ENCODE measurements around the gene WDR93. TPM values are rescaled to one million over a fixed set of nuclear protein-coding genes. Genes with fewer than 3 reads are reported as not detected.

The WDR93 gene
- total and polyA plus RNA-seq, 4 donors, result 0.69 to 3.9 (median 1.5) TPM

GRCh38 chr15:89790206-89790605 is 99.6 kb downstream of the WDR93 start:
- Histone ChIP-seq H3K27me3 (ENCODE audit: control insufficient read depth, insufficient read depth, low read length) (no peaks in the 10 kb centered on the region), H3K27ac (ENCODE audit: low read depth, low read length) (no peak overlapping the region), H3K4me3 (ENCODE audit: low read depth, low read length) (no peak overlapping the region), H3K4me1 (ENCODE audit: control insufficient read depth, insufficient read depth, low read length) (no peaks in the 10 kb centered on the region), H3K9me3 (ENCODE audit: control insufficient read depth, insufficient read depth, low read length) (no peaks in the 10 kb centered on the region), H3K36me3 (ENCODE audit: control insufficient read depth, insufficient read depth, low read length) (no peaks in the 10 kb centered on the region)
- no peak for DNase-seq (ENCODE audit: low read depth in 4 of 6, low spot score in 6 of 6)
- WGBS (ENCODE audit: insufficient coverage), result 93% methylated on average over 3 of the region's 10 CpGs

- 86% methylated on average over 12 of the region's 16 CpGs for WGBS (ENCODE audit: insufficient coverage)
Observed at GRCh38 chr15:89790661-89791060, 100.0 kb downstream of the WDR93 start.

GRCh38 chr15:89792106-89792805 is 101.6 kb downstream of the WDR93 start:
- 93% methylated on average over 20 of the region's 22 CpGs for WGBS (ENCODE audit: insufficient coverage)
- DNase-seq (ENCODE audit: low read depth in 4 of 6, low spot score in 6 of 6), result no peak
- Histone ChIP-seq H3K9me3 (ENCODE audit: control insufficient read depth, insufficient read depth, low read length) (no peaks in the 10 kb centered on the region), H3K4me3 (ENCODE audit: low read depth, low read length) (no peak overlapping the region), H3K27me3 (ENCODE audit: control insufficient read depth, insufficient read depth, low read length) (no peaks in the 10 kb centered on the region), H3K27ac (ENCODE audit: low read depth, low read length) (no peak overlapping the region), H3K4me1 (ENCODE audit: control insufficient read depth, insufficient read depth, low read length) (no peaks in the 10 kb centered on the region), H3K36me3 (ENCODE audit: control insufficient read depth, insufficient read depth, low read length) (no peaks in the 10 kb centered on the region)

More at GRCh38 chr15:89790661-89791060, 100.0 kb downstream of the WDR93 start:
- Histone ChIP-seq H3K27ac (ENCODE audit: low read depth, low read length) (no peak overlapping the region), H3K9me3 (ENCODE audit: control insufficient read depth, insufficient read depth, low read length) (no peaks in the 10 kb centered on the region), H3K36me3 (ENCODE audit: control insufficient read depth, insufficient read depth, low read length) (no peaks in the 10 kb centered on the region), H3K4me1 (ENCODE audit: control insufficient read depth, insufficient read depth, low read length) (no peaks in the 10 kb centered on the region), H3K4me3 (ENCODE audit: low read depth, low read length) (no peak overlapping the region), H3K27me3 (ENCODE audit: control insufficient read depth, insufficient read depth, low read length) (no peaks in the 10 kb centered on the region)
- DNase-seq (ENCODE audit: low read depth in 4 of 6, low spot score in 6 of 6), result no peak

Small RNA genes lying within 50 kb of the gene (small RNA-seq; reads per million reads assigned to genes)
- gene RNU6-132P (ENCODE audit: low replicate concordance), result not detected

Other genes with a start within 250 kb of the WDR93 start
- under 1 TPM; 0.44 to 0.79 TPM for gene RHCG, start 194.2 kb upstream of the WDR93 start, total RNA-seq
- 1 to 10 TPM; 2.5 to 6.8 TPM for gene RHCG, start 194.2 kb upstream of the WDR93 start, polyA plus RNA-seq (ENCODE audit: insufficient read length in 2 of 2)
- 1 to 10 TPM; 2.0 to 3.3 TPM for gene TICRR, start 115.3 kb upstream of the WDR93 start, total RNA-seq
- gene TICRR, start 115.3 kb upstream of the WDR93 start, polyA plus RNA-seq (ENCODE audit: insufficient read length in 2 of 2), result 1 to 10 TPM; 6.6 to 6.8 TPM
- 10 to 100 TPM in 1 of 2 donors, 1 to 10 TPM in 1; 5.4 to 11.2 TPM for gene KIF7, start 35.3 kb upstream of the WDR93 start, total RNA-seq
- gene KIF7, start 35.3 kb upstream of the WDR93 start, polyA plus RNA-seq (ENCODE audit: insufficient read length in 2 of 2), result 10 to 100 TPM; 11.5 to 14.7 TPM
- under 1 TPM; 0.55 to 0.89 TPM for gene PLIN1, start 11.4 kb upstream of the WDR93 start, total RNA-seq
- gene PLIN1, start 11.4 kb upstream of the WDR93 start, polyA plus RNA-seq (ENCODE audit: insufficient read length in 2 of 2), result 1 to 10 TPM in 1 of 2 donors, under 1 TPM in 1; 0.27 to 1.1 TPM
- gene PEX11A, start 57 bp upstream of the WDR93 start, total RNA-seq, result 10 to 100 TPM; 15.3 to 22.9 TPM
- 10 to 100 TPM; 12.7 to 14.7 TPM for gene PEX11A, start 57 bp upstream of the WDR93 start, polyA plus RNA-seq (ENCODE audit: insufficient read length in 2 of 2)
- gene MESP1, start 60.4 kb downstream of the WDR93 start, total RNA-seq, result 1 to 10 TPM; 1.5 to 5.1 TPM
- 10 to 100 TPM; 16.5 to 18.2 TPM for gene MESP1, start 60.4 kb downstream of the WDR93 start, polyA plus RNA-seq (ENCODE audit: insufficient read length in 2 of 2)
- gene MESP2, start 85.5 kb downstream of the WDR93 start, total RNA-seq, result under 1 TPM in 1 of 2 donors, not detected in 1; 0.83 TPM
- gene MESP2, start 85.5 kb downstream of the WDR93 start, polyA plus RNA-seq (ENCODE audit: insufficient read length in 2 of 2), result under 1 TPM; 0.25 to 0.71 TPM
- 10 to 100 TPM in 1 of 2 donors, 1 to 10 TPM in 1; 6.2 to 24.2 TPM for gene ANPEP, start 124.0 kb downstream of the WDR93 start, total RNA-seq
- gene ANPEP, start 124.0 kb downstream of the WDR93 start, polyA plus RNA-seq (ENCODE audit: insufficient read length in 2 of 2), result 10 to 100 TPM in 1 of 2 donors, 1 to 10 TPM in 1; 5.1 to 15.4 TPM
- 10 to 100 TPM; 47.1 to 66.0 TPM for gene AP3S2, start 203.2 kb downstream of the WDR93 start, total RNA-seq
- gene AP3S2, start 203.2 kb downstream of the WDR93 start, polyA plus RNA-seq (ENCODE audit: insufficient read length in 2 of 2), result 10 to 100 TPM; 43.6 to 50.5 TPM
- 10 to 100 TPM; 16.1 to 16.6 TPM for gene ARPIN, start 222.1 kb downstream of the WDR93 start, total RNA-seq
- gene ARPIN, start 222.1 kb downstream of the WDR93 start, polyA plus RNA-seq (ENCODE audit: insufficient read length in 2 of 2), result 10 to 100 TPM; 25.2 to 26.6 TPM